GM23338 (cell line): Measurements from ENCODE around the gene PPFIA4. TPM values are rescaled to one million over a fixed set of nuclear protein-coding genes. Genes with fewer than 3 reads are reported as not detected.

Experiments
- ATAC-seq: fragments of 200-7000 bp; cut with Tn5 transposase; 3 replicates; pipeline ENCODE4 v1.9.1; 2020
- DNase-seq: peaks from one replicate; pipeline ENCODE4 v3.0.0-alpha.2; 2015; ENCODE audit warnings: low spot score
- H2AFZ ChIP-seq: fragments of 200-600 bp; sonication (generic); 2 replicates; pipeline ENCODE4 v1.8.0; 2016; ENCODE audit warnings: antibody characterized with exemption, mild to moderate bottlenecking, moderate library complexity
- H3F3A ChIP-seq: fragments of 200-600 bp; sonication (generic); replicated peaks from 2 replicates; pipeline ENCODE4 v1.8.0; 2017; ENCODE audit warnings: antibody characterized with exemption, mixed run types, low read depth
- H3K27ac ChIP-seq: fragments of 200-600 bp; sonication (generic); 2 replicates; pipeline ENCODE4 v1.6.1; 2016; ENCODE audit warnings: low read depth
- H3K27me3 ChIP-seq: fragments of 200-600 bp; sonication (generic); 2 replicates; pipeline ENCODE4 v1.8.0; 2016; ENCODE audit warnings: mild to moderate bottlenecking, mixed run types, moderate library complexity; ENCODE audit not compliant: insufficient read depth
- H3K36me3 ChIP-seq: fragments of 200-600 bp; sonication (generic); 2 replicates; pipeline ENCODE4 v1.8.0; 2016; ENCODE audit warnings: mild to moderate bottlenecking; ENCODE audit not compliant: insufficient read depth
- H3K4me1 ChIP-seq: fragments of 200-600 bp; sonication (generic); 2 replicates; pipeline ENCODE4 v1.8.0; 2016; ENCODE audit warnings: mild to moderate bottlenecking, moderate library complexity; ENCODE audit not compliant: insufficient read depth
- H3K4me2 ChIP-seq: fragments of 200-600 bp; sonication (generic); 2 replicates; pipeline ENCODE4 v1.7.1; 2017; ENCODE audit warnings: mixed run types
- H3K4me3 ChIP-seq: fragments of 200-600 bp; sonication (generic); 2 replicates; pipeline ENCODE4 v1.6.1; 2016; ENCODE audit warnings: mixed run types
- H3K79me2 ChIP-seq: fragments of 200-600 bp; sonication (generic); replicated peaks from 2 replicates; pipeline ENCODE4 v1.8.0; 2017; ENCODE audit warnings: mild to moderate bottlenecking; ENCODE audit not compliant: insufficient read depth
- H3K9me2 ChIP-seq: fragments of 200-600 bp; sonication (generic); 2 replicates; pipeline ENCODE4 v1.8.0; 2017; ENCODE audit not compliant: insufficient read depth
- H4K20me1 ChIP-seq: fragments of 200-600 bp; sonication (generic); replicated peaks from 2 replicates; pipeline ENCODE4 v1.8.0; 2017; ENCODE audit warnings: mild to moderate bottlenecking; ENCODE audit not compliant: insufficient read depth
- H3K27ac Mint-ChIP-seq: 2 replicates; pipeline ENCODE4 v1.8.0; 2020; ENCODE audit warnings: inconsistent platforms, mild to moderate bottlenecking, moderate library complexity, mixed read lengths
- H3K27me3 Mint-ChIP-seq: 3 replicates; pipeline ENCODE4 v1.8.0; 2022; ENCODE audit warnings: low read depth, mild to moderate bottlenecking, moderate library complexity, mixed read lengths, inconsistent platforms; ENCODE audit not compliant: insufficient read depth, poor library complexity
- H3K36me3 Mint-ChIP-seq: 3 replicates; pipeline ENCODE4 v1.8.0; 2021; ENCODE audit warnings: low read depth, mild to moderate bottlenecking, inconsistent platforms, moderate library complexity, mixed read lengths
- H3K4me1 Mint-ChIP-seq: 3 replicates; pipeline ENCODE4 v1.8.0; 2020; ENCODE audit warnings: mild to moderate bottlenecking, inconsistent platforms, mixed read lengths
- H3K4me3 Mint-ChIP-seq: 3 replicates; pipeline ENCODE4 v1.8.0; 2021; ENCODE audit warnings: moderate library complexity, mild to moderate bottlenecking, inconsistent platforms, mixed read lengths
- H3K9me3 Mint-ChIP-seq: 3 replicates; pipeline ENCODE4 v1.8.0; 2020; ENCODE audit warnings: moderate library complexity, mild to moderate bottlenecking, inconsistent platforms, mixed read lengths
- CREB1 ChIP-seq: fragments of 250-450 bp; sonication (Bioruptor Pico); IDR thresholded peaks from 2 replicates; pipeline ENCODE4 v1.5.0; 2020; ENCODE audit warnings: low read depth, mild to moderate bottlenecking, moderate library complexity
- JUNB ChIP-seq: IDR thresholded peaks from one replicate; pipeline ENCODE4 v1.6.1; 2016; ENCODE audit warnings: antibody characterized with exemption; ENCODE audit not compliant: unreplicated experiment
- NANOG ChIP-seq: IDR thresholded peaks from 2 replicates; pipeline ENCODE4 v1.6.1; 2016; ENCODE audit warnings: antibody characterized with exemption, borderline replicate concordance
- POLR2AphosphoS5 ChIP-seq: IDR thresholded peaks from 2 replicates; pipeline ENCODE4 v1.6.1; 2016; ENCODE audit warnings: antibody characterized with exemption, low read depth
- STAT1 ChIP-seq: IDR thresholded peaks from one replicate; pipeline ENCODE4 v1.6.1; 2016; ENCODE audit warnings: antibody characterized with exemption; ENCODE audit not compliant: unreplicated experiment
- ZNF331 ChIP-seq: fragments of 250-450 bp; sonication (Bioruptor Pico); IDR thresholded peaks from 2 replicates; pipeline ENCODE4 v1.5.0; 2020; ENCODE audit warnings: low read depth, mild to moderate bottlenecking, moderate library complexity
- polyA plus RNA-seq: library from polyadenylated mRNA; unstranded; fragments of >200 nt; fragmentation: Nextera tagmentation; extraction: Ambion mirVana; gene quantifications from 2 replicates; pipeline ENCODE4 v1.2.1, GENCODE V29; 2016
- total RNA-seq: library from RNA; depleted of rRNA; stranded (reverse); fragments of >200 nt; shearing (Covaris generic); gene quantifications from 2 replicates; pipeline ENCODE4 v1.2.3, GENCODE V29; 2014
- TF ChIP-seq, protein P1 (sequence below), 2 experiments: fragments of 200-600 bp in 1 of 2; sonication (generic) in 1 of 2; conservative IDR thresholded peaks; 2 replicates each; pipeline versions ENCODE4 v1.5.1 to v1.6.1; 2016 to 2017; ENCODE audit warnings: antibody characterized with exemption in 2 of 2, low read depth in 2 of 2, mild to moderate bottlenecking in 2 of 2, moderate library complexity in 1 of 2
- TF ChIP-seq, protein P2 (sequence below): IDR thresholded peaks from one replicate; pipeline ENCODE4 v1.6.1; 2018; ENCODE audit warnings: antibody characterized with exemption; ENCODE audit not compliant: unreplicated experiment
- TF ChIP-seq, protein P3 (sequence below): IDR thresholded peaks from 2 replicates; pipeline ENCODE4 v1.6.1; 2016; ENCODE audit warnings: antibody characterized with exemption

The PPFIA4 gene
- total and polyA plus RNA-seq, 2 experiments from 2014 or later: 1.3 to 7.6 TPM

GRCh38 chr1:203081465-203082230 is 55.4 kb downstream of the PPFIA4 start:
- peak overlapping the region; percentile 64 for H3K4me2 ChIP-seq
- H3K27ac ChIP-seq: no peak overlapping the region
- no peak overlapping the region for H3K4me3 ChIP-seq
- no peaks in the 10 kb centered on the region for H3K79me2 ChIP-seq
- H4K20me1 ChIP-seq: no peaks in the 10 kb centered on the region
- peaks cover 17% of the 10 kb centered on the region for H3K4me1 ChIP-seq
- no peaks in the 10 kb centered on the region for H3K36me3 ChIP-seq
- DNase-seq (peak; percentile 24), ATAC-seq (peak; percentile 49)
- no peak overlapping the region; the same call in 2 of the 3 replicates for H3K4me3 Mint-ChIP-seq
- H3K9me2 ChIP-seq: no peaks in the 10 kb centered on the region
- peak overlapping the region; percentile 63 for H2AFZ ChIP-seq
- no peaks in the 10 kb centered on the region for H3K9me3 Mint-ChIP-seq
- H3F3A ChIP-seq: no peaks in the 10 kb centered on the region
- no peaks in the 10 kb centered on the region for H3K36me3 Mint-ChIP-seq
- peaks cover 29% of the 10 kb centered on the region for H3K4me1 Mint-ChIP-seq
- H3K27me3 ChIP-seq: peaks cover 11% of the 10 kb centered on the region
- TF ChIP-seq STAT1 (no peak), CREB1 (no peak), POLR2AphosphoS5 (no peak), NANOG (no peak), JUNB (no peak), ZNF331 (CRISPR knock-in tag) (no peak)
- TF ChIP-seq, protein P1, sequence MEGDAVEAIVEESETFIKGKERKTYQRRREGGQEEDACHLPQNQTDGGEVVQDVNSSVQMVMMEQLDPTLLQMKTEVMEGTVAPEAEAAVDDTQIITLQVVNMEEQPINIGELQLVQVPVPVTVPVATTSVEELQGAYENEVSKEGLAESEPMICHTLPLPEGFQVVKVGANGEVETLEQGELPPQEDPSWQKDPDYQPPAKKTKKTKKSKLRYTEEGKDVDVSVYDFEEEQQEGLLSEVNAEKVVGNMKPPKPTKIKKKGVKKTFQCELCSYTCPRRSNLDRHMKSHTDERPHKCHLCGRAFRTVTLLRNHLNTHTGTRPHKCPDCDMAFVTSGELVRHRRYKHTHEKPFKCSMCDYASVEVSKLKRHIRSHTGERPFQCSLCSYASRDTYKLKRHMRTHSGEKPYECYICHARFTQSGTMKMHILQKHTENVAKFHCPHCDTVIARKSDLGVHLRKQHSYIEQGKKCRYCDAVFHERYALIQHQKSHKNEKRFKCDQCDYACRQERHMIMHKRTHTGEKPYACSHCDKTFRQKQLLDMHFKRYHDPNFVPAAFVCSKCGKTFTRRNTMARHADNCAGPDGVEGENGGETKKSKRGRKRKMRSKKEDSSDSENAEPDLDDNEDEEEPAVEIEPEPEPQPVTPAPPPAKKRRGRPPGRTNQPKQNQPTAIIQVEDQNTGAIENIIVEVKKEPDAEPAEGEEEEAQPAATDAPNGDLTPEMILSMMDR (conservative IDR thresholded peaks at IDR 0.05; ENCODE audit: low read depth in 2 of 2): no peak
- TF ChIP-seq, protein P2, sequence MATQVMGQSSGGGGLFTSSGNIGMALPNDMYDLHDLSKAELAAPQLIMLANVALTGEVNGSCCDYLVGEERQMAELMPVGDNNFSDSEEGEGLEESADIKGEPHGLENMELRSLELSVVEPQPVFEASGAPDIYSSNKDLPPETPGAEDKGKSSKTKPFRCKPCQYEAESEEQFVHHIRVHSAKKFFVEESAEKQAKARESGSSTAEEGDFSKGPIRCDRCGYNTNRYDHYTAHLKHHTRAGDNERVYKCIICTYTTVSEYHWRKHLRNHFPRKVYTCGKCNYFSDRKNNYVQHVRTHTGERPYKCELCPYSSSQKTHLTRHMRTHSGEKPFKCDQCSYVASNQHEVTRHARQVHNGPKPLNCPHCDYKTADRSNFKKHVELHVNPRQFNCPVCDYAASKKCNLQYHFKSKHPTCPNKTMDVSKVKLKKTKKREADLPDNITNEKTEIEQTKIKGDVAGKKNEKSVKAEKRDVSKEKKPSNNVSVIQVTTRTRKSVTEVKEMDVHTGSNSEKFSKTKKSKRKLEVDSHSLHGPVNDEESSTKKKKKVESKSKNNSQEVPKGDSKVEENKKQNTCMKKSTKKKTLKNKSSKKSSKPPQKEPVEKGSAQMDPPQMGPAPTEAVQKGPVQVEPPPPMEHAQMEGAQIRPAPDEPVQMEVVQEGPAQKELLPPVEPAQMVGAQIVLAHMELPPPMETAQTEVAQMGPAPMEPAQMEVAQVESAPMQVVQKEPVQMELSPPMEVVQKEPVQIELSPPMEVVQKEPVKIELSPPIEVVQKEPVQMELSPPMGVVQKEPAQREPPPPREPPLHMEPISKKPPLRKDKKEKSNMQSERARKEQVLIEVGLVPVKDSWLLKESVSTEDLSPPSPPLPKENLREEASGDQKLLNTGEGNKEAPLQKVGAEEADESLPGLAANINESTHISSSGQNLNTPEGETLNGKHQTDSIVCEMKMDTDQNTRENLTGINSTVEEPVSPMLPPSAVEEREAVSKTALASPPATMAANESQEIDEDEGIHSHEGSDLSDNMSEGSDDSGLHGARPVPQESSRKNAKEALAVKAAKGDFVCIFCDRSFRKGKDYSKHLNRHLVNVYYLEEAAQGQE: no peak
- TF ChIP-seq, protein P3, sequence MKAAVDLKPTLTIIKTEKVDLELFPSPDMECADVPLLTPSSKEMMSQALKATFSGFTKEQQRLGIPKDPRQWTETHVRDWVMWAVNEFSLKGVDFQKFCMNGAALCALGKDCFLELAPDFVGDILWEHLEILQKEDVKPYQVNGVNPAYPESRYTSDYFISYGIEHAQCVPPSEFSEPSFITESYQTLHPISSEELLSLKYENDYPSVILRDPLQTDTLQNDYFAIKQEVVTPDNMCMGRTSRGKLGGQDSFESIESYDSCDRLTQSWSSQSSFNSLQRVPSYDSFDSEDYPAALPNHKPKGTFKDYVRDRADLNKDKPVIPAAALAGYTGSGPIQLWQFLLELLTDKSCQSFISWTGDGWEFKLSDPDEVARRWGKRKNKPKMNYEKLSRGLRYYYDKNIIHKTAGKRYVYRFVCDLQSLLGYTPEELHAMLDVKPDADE: no peak
- H3K27ac Mint-ChIP-seq: peak overlapping the region; percentile 65; the same call in 1 of the 2 replicates
- peaks cover 14% of the 10 kb centered on the region for H3K27me3 Mint-ChIP-seq

- Mint-ChIP-seq H3K4me1 (peaks cover 34% of the 10 kb centered on the region), H3K9me3 (no peaks in the 10 kb centered on the region), H3K27ac (no peak overlapping the region; the same call in 1 of the 2 replicates), H3K36me3 (no peaks in the 10 kb centered on the region), H3K4me3 (no peak overlapping the region; the same call in 2 of the 3 replicates), H3K27me3 (peaks cover 10% of the 10 kb centered on the region)
- ATAC-seq: no peak
- Histone ChIP-seq H3K36me3 (no peaks in the 10 kb centered on the region), H3K4me3 (no peak overlapping the region), H3K9me2 (no peaks in the 10 kb centered on the region), H4K20me1 (no peaks in the 10 kb centered on the region), H3F3A (no peaks in the 10 kb centered on the region), H3K4me1 (peaks cover 17% of the 10 kb centered on the region), H3K79me2 (no peaks in the 10 kb centered on the region), H3K4me2 (peak overlapping the region; percentile 64), H3K27me3 (peaks cover 6% of the 10 kb centered on the region; the same call in 1 of the 2 replicates), H3K27ac (no peak overlapping the region), H2AFZ (peak overlapping the region; percentile 63)
- DNase-seq: no peak
- TF ChIP-seq JUNB: no peak
- TF ChIP-seq NANOG: no peak
These were observed 55.9 kb downstream of the PPFIA4 start for GRCh38 chr1:203082231-203082505.
